HepG2 (cell line): ENCODE measurements around the gene CRLF1. TPM values are rescaled to one million over a fixed set of nuclear protein-coding genes. Genes with fewer than 3 reads are reported as not detected.
A peak's percentile ranks its signal among the peaks of the same experiment; 100 is the strongest.

ENCODE experiments used
- FIP1L1 ChIP-seq: fragments of 200-400 bp; formaldehyde crosslinking; IDR thresholded peaks from 2 replicates; pipeline ENCODE4 v1.6.1; 2018; ENCODE audit warnings: low read depth, mild to moderate bottlenecking, low read length, moderate library complexity, borderline replicate concordance; ENCODE audit not compliant: insufficient read depth
- GLI4 ChIP-seq: sonication (generic); formaldehyde crosslinking; IDR thresholded peaks from 2 replicates; pipeline ENCODE4 v1.5.1; 2020; ENCODE audit warnings: missing genetic modification reagents, mild to moderate bottlenecking, moderate library complexity, borderline replicate concordance
- JUNB ChIP-seq: sonication (generic); formaldehyde crosslinking; IDR thresholded peaks from 2 replicates; pipeline ENCODE4 v1.8.0; 2022; ENCODE audit warnings: missing genetic modification reagents, mild to moderate bottlenecking, borderline replicate concordance
- NR3C1 ChIP-seq: sonication (generic); formaldehyde crosslinking; IDR thresholded peaks from 2 replicates; pipeline ENCODE4 v1.4.0; 2020; ENCODE audit warnings: missing genetic modification reagents
- TSC22D2 ChIP-seq: sonication (generic); formaldehyde crosslinking; IDR thresholded peaks from 2 replicates; pipeline ENCODE4 v1.5.1; 2020; ENCODE audit warnings: missing genetic modification reagents, mild to moderate bottlenecking, borderline replicate concordance
- ZNF180 ChIP-seq: sonication (generic); formaldehyde crosslinking; IDR thresholded peaks from 2 replicates; pipeline ENCODE4 v1.4.0; 2020; ENCODE audit warnings: low read depth, missing genetic modification reagents, borderline replicate concordance
- ZNF264 ChIP-seq: sonication (generic); formaldehyde crosslinking; IDR thresholded peaks from 2 replicates; pipeline ENCODE4 v1.4.0; 2020; ENCODE audit warnings: missing genetic modification reagents
- ZNF292 ChIP-seq: sonication (generic); formaldehyde crosslinking; IDR thresholded peaks from 2 replicates; pipeline ENCODE4 v1.8.1; 2022; ENCODE audit warnings: mild to moderate bottlenecking, low read depth, missing genetic modification reagents, borderline replicate concordance
- ZNF563 ChIP-seq: sonication (generic); formaldehyde crosslinking; IDR thresholded peaks from 2 replicates; pipeline ENCODE4 v1.8.0; 2022; ENCODE audit warnings: mild to moderate bottlenecking, moderate library complexity, missing genetic modification reagents
- ZNF577 ChIP-seq: sonication (generic); formaldehyde crosslinking; IDR thresholded peaks from 2 replicates; pipeline ENCODE4 v1.4.0; 2020; ENCODE audit warnings: mild to moderate bottlenecking, low read depth, missing genetic modification reagents, borderline replicate concordance
- ZNF83 ChIP-seq: sonication (generic); formaldehyde crosslinking; IDR thresholded peaks from 2 replicates; pipeline ENCODE4 v1.4.0; 2020; ENCODE audit warnings: missing genetic modification reagents, mild to moderate bottlenecking, borderline replicate concordance
- ZNF878 ChIP-seq: sonication (generic); formaldehyde crosslinking; IDR thresholded peaks from 2 replicates; pipeline ENCODE4 v1.8.1; 2023; ENCODE audit warnings: mild to moderate bottlenecking, missing genetic modification reagents, moderate library complexity
- ZSCAN22 ChIP-seq: sonication (generic); formaldehyde crosslinking; IDR thresholded peaks from 2 replicates; pipeline ENCODE4 v1.4.0; 2020; ENCODE audit warnings: mild to moderate bottlenecking, missing genetic modification reagents
- polyA plus RNA-seq, 8 experiments: library from polyadenylated mRNA; depleted of rRNA in 3 of 8; stranded (reverse) in 7 of 8; unstranded in 1 of 8; fragments of >200 nt; fragmentation: Illumina TruSeq in 4 of 8; extraction: Trizol in 4 of 8; gene quantifications; 2 replicates each; pipeline versions ENCODE4 v1.2.1 to v1.2.3, GENCODE V29; 2011 to 2016; ENCODE audit warnings: low read depth in 4 of 8, missing spikeins in 1 of 8, mixed read lengths in 1 of 8; ENCODE audit not compliant: insufficient read depth in 1 of 8
- total RNA-seq, 5 experiments: library from RNA; depleted of rRNA; stranded (reverse); fragments of >200 nt; fragmentation: Illumina TruSeq; extraction: Trizol; gene quantifications; 2 replicates each; pipeline ENCODE4 v1.2.3, GENCODE V29; 2016; ENCODE audit warnings: low read depth in 1 of 5
- TF ChIP-seq, protein P1 (sequence below): sonication (generic); formaldehyde crosslinking; conservative IDR thresholded peaks from 2 replicates; pipeline ENCODE4 v1.8.0; 2022; ENCODE audit warnings: missing genetic modification reagents
- TF ChIP-seq, protein P2 (sequence below): IDR thresholded peaks from 2 replicates; pipeline ENCODE4 v1.6.1; 2016; ENCODE audit warnings: mild to moderate bottlenecking, missing biosample characterization, missing genetic modification reagents
- TF ChIP-seq, protein P3 (sequence below): sonication (generic); formaldehyde crosslinking; IDR thresholded peaks from 2 replicates; pipeline ENCODE4 v1.5.0; 2020; ENCODE audit warnings: missing genetic modification reagents
- TF ChIP-seq, protein P4 (sequence below): IDR thresholded peaks from 2 replicates; pipeline ENCODE4 v1.4.0; 2020; ENCODE audit warnings: mild to moderate bottlenecking, missing genetic modification reagents
- TF ChIP-seq, protein P5 (sequence below): sonication (generic); formaldehyde crosslinking; IDR thresholded peaks from 2 replicates; pipeline ENCODE4 v1.4.0; 2020; ENCODE audit warnings: missing genetic modification reagents, borderline replicate concordance

Gene CRLF1
- total and polyA plus RNA-seq, 2 of the 13 experiments (the other 11 are each of a cell fraction or from before 2014, with no cell fraction given) = 217 to 296 TPM

DNA sequence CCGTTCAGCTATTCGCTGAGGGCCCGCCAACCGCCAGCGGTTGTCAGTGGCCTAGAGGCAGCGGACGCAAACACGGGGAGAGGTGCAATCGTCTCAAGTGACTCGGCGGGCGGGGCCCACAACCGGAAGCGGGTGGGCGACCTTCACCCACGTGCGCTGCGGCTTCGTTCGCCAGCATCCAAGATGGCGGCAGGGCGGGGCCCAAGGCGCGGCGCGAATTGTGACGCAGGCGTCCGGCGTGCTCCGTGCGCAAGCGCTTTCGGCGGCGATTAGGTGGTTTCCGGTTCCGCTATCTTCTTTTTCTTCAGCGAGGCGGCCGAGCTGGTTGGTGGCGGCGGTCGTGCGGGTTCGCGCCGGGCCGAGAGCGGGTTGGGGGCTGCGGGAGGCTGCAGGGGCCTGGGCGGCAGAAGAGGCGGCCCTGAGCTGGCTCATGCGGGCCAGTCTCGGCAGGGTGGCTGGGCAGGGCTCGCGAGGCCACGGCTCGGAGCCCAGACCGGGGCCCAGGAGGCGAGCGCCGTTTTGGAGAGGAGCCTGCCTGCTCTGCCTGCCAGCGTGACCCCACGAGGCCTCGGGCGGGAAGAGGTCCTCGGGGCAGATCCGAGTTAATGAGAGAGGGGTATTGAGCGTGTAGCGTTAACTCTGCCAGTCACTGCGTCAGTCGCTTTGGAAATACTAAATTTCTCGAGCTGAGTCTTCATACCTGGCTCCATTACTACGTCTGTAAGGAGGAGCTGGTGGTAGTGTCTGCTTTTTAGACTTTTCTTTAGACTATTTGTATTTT, 34.8 kb downstream of the CRLF1 start, which contains the start of gene UBA52 (continued):
- no peak for TF ChIP-seq ZNF83
- TF ChIP-seq GLI4 = peak; percentile 82; the same call in 1 of the 2 replicates
- no peak for TF ChIP-seq JUNB (CRISPR knock-in tag)
- peak; percentile 95 for TF ChIP-seq ZNF563
- no peak for TF ChIP-seq ZNF180 (CRISPR knock-in tag)
- no peak for TF ChIP-seq NR3C1
- TF ChIP-seq, protein P1, sequence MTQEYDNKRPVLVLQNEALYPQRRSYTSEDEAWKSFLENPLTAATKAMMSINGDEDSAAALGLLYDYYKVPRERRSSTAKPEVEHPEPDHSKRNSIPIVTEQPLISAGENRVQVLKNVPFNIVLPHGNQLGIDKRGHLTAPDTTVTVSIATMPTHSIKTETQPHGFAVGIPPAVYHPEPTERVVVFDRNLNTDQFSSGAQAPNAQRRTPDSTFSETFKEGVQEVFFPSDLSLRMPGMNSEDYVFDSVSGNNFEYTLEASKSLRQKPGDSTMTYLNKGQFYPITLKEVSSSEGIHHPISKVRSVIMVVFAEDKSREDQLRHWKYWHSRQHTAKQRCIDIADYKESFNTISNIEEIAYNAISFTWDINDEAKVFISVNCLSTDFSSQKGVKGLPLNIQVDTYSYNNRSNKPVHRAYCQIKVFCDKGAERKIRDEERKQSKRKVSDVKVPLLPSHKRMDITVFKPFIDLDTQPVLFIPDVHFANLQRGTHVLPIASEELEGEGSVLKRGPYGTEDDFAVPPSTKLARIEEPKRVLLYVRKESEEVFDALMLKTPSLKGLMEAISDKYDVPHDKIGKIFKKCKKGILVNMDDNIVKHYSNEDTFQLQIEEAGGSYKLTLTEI = no peak
- TF ChIP-seq, protein P2, sequence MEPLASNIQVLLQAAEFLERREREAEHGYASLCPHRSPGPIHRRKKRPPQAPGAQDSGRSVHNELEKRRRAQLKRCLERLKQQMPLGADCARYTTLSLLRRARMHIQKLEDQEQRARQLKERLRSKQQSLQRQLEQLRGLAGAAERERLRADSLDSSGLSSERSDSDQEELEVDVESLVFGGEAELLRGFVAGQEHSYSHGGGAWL (CRISPR knock-in tag) = peak; percentile 99
- peak; percentile 87 for TF ChIP-seq ZNF264 (CRISPR knock-in tag)
- no peak for TF ChIP-seq ZSCAN22 (CRISPR knock-in tag)
- TF ChIP-seq, protein P3, sequence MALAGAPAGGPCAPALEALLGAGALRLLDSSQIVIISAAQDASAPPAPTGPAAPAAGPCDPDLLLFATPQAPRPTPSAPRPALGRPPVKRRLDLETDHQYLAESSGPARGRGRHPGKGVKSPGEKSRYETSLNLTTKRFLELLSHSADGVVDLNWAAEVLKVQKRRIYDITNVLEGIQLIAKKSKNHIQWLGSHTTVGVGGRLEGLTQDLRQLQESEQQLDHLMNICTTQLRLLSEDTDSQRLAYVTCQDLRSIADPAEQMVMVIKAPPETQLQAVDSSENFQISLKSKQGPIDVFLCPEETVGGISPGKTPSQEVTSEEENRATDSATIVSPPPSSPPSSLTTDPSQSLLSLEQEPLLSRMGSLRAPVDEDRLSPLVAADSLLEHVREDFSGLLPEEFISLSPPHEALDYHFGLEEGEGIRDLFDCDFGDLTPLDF (CRISPR knock-in tag) = peak; percentile 87
- peak; percentile 92; the same call in 1 of the 2 replicates for TF ChIP-seq TSC22D2 (CRISPR knock-in tag)
- TF ChIP-seq, protein P4, sequence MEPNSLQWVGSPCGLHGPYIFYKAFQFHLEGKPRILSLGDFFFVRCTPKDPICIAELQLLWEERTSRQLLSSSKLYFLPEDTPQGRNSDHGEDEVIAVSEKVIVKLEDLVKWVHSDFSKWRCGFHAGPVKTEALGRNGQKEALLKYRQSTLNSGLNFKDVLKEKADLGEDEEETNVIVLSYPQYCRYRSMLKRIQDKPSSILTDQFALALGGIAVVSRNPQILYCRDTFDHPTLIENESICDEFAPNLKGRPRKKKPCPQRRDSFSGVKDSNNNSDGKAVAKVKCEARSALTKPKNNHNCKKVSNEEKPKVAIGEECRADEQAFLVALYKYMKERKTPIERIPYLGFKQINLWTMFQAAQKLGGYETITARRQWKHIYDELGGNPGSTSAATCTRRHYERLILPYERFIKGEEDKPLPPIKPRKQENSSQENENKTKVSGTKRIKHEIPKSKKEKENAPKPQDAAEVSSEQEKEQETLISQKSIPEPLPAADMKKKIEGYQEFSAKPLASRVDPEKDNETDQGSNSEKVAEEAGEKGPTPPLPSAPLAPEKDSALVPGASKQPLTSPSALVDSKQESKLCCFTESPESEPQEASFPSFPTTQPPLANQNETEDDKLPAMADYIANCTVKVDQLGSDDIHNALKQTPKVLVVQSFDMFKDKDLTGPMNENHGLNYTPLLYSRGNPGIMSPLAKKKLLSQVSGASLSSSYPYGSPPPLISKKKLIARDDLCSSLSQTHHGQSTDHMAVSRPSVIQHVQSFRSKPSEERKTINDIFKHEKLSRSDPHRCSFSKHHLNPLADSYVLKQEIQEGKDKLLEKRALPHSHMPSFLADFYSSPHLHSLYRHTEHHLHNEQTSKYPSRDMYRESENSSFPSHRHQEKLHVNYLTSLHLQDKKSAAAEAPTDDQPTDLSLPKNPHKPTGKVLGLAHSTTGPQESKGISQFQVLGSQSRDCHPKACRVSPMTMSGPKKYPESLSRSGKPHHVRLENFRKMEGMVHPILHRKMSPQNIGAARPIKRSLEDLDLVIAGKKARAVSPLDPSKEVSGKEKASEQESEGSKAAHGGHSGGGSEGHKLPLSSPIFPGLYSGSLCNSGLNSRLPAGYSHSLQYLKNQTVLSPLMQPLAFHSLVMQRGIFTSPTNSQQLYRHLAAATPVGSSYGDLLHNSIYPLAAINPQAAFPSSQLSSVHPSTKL (CRISPR knock-in tag) = peak; percentile 88
- no peak for TF ChIP-seq FIP1L1
- no peak for TF ChIP-seq ZNF577 (CRISPR knock-in tag)
- no peak for TF ChIP-seq ZNF292 (CRISPR knock-in tag)
- TF ChIP-seq ZNF878 = peak; percentile 82; the same call in 1 of the 2 replicates
- TF ChIP-seq, protein P5, sequence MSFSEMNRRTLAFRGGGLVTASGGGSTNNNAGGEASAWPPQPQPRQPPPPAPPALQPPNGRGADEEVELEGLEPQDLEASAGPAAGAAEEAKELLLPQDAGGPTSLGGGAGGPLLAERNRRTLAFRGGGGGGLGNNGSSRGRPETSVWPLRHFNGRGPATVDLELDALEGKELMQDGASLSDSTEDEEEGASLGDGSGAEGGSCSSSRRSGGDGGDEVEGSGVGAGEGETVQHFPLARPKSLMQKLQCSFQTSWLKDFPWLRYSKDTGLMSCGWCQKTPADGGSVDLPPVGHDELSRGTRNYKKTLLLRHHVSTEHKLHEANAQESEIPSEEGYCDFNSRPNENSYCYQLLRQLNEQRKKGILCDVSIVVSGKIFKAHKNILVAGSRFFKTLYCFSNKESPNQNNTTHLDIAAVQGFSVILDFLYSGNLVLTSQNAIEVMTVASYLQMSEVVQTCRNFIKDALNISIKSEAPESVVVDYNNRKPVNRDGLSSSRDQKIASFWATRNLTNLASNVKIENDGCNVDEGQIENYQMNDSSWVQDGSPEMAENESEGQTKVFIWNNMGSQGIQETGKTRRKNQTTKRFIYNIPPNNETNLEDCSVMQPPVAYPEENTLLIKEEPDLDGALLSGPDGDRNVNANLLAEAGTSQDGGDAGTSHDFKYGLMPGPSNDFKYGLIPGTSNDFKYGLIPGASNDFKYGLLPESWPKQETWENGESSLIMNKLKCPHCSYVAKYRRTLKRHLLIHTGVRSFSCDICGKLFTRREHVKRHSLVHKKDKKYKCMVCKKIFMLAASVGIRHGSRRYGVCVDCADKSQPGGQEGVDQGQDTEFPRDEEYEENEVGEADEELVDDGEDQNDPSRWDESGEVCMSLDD (CRISPR knock-in tag) = no peak
